Activated CD4-positive, CD25-positive, alpha-beta regulatory T cell treated with anti-CD3 and anti-CD28 coated beads, Interleukin-2, amount 50 U/mL, for 24 hours (primary cell): ENCODE results near the gene STARD9.
A peak's percentile ranks its signal among the peaks of the same experiment; 100 is the strongest.
"Not testable (repeated sequence)": the region's sequence is repeated elsewhere in the genome, so short reads cannot be mapped to it uniquely, and the experiment has no call there.

Experiments used
- ATAC-seq, 2 donors: fragments of 150-1000 bp; cut with Tn5 transposase; one replicate each; pipeline ENCODE4 v1.10.0; 2021; ENCODE audit warnings: mild to moderate bottlenecking in 1 of 2, moderate library complexity in 1 of 2

Gene STARD9

DNA sequence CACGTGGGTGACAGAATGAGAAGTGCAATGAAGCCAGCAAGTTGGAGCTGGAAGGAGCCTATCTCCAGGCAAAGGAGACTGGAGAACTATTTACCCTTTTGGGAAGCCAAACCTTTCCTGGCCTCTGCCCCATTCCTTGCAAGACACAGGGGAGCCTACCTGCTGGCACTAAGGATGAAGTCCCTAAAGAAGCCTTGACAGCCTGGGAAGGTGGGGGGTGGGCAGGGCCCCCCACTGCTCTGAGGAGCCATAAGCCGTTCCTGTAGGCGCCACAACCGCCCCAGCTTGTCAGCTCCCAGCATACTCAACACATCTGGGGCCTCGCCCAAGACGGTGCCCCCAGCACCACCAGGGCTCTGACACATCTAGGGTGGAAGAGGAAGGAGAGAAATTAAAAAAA, 156.1 kb downstream of the STARD9 start:
- no peak for ATAC-seq

DNA sequence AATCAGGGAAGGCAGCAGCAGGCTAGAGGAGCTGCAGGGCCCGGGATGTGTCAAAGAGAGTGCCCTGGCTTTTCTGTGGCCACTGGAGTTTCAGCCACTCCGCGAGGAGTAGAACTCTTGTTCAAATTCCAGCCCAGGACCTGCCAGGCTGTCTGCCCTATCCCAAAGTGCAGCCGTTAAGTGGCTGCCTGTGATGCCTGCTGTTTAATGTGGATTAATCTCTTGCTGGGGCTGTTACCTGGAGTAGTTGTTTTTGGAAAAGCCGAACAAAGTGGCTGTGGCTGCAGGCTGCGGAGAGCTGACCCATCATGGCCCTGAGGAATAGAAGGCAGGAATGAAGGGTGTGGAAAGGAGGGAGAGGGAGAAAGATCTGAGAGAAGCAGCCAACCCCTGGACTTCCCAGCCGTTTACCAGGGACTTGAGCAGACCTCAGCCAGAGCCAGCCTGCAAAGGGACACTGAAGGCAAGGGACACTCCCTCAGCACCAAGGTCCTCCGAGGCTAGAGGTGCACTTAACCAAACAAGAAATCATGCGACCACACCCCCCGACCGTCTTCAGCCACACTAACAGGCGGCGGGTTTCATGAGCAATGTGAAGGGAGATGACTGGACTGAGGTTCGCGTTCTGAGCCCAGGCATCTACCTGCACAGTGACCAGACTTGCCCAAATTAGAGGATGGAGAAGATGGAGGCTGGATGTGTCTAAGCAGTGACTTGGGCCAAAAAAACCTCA, 156.9 kb downstream of the STARD9 start:
- no peak for ATAC-seq

DNA sequence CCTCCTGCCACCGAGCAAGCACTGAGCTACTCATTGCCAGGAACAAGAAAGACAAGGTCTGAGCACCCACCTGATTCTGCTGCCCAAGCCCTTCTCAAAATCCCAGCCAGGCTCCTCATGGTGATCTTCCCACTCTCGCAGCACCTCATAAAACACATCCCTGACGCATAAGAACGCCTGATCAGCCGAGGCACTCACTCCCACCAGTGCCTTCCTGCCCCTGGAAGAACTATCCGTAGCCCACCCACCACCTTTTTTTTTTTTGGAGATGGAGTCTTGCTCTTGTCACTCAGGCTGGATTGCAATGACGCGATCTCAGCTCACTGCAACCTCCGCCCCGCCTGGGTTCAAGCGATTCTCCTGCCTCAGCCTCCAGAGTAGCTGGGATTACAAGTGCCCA, 157.6 kb downstream of the STARD9 start:
- no peak for ATAC-seq

DNA sequence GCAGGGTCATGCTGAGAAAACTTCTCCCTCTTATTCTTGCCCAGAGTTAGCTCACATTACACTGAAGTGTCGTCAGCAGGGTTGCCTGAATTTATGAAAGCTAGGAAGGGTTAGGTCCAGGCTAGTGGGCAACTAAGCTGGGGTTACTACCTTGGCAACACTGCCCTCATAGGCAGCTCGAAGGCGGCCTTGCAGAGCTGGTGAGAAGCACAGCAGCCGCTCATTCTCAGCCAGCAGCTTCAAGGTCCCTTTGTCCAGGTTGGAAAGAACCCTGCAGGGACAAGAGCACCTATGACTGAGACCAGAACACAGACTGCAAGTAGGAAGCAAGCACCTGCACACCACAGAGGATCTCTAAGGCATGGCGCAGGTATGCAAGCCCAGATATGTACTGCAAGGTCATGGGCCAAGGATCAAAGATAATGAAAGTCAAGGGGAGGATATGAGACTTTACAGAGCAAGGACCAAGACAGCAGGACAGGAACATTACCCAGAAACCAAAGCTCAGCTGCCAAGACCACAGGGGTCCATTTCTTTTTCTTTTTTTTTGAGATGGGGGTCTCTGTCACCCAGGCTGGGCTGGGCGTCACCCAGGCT, 158.8 kb downstream of the STARD9 start:
- ATAC-seq: no peak

DNA sequence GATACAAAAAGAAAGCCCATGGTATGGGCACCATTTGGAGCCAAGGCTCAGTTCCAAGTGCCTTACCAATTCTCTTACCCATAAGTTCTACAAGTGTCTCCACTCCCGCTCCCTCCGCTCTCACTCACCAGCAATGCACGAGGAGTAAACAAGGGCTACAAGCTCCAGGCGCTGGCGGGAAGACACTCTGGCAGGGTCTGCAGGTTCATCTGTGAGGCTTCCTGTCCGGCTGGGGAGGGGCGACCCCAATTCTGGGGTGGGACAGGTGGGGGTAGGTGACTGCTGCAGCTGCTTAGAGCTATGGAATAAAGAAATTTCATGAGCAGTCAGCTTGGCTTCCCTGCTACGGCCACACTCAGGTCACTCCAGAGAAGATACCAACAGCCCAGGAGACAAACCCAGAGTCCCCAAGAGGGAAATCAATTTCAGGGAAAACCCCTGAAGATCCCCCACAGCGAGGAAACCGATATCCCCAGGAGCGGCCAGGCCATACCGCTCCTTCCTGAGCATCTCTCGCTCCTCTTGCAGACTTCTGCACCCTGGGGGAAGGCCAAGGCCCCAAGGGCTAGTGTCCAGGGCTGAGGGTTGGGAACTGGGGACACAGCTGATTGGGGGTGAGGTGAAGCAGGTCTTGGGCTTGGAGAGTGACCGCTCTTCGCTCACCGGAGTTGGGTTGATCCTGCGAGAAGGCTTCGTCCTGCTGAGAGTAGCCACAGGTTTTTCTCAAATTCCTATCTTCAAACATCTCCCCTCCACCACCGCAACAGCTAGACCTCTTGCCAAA, 160.2 kb downstream of the STARD9 start:
- no peak for ATAC-seq

DNA sequence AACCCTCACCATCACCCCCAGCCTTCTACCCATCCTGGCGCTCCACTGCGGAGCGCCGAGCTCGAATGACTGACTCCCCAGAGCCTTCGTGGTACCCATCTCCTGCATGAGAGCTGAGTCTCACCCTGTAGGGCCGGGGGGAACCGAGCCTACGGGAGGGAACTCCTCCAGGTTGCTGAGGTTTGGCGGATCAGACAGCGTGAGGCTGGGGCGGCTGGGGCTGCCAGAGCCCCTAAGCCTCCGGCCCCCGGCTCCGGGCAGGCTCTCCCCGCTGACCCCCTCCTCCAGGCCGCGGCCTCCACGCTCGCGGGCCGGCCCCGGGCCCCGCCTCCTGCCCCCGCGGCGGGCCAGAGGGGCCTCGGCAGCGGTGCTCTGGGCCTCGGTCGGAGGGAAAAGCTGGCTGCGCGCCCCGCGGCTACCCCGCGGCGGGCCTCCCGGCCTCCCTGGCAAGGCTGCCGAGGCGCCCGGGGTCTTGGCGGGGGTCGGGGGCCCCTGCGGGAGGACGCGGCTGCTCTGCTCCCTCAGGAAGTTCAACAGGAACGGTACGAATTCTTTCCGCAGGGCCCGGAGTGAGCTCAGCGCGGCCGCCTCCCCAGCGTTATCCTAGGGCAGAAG, 160.9 kb downstream of the STARD9 start:
- peak; percentile 15 to 17 for ATAC-seq

DNA sequence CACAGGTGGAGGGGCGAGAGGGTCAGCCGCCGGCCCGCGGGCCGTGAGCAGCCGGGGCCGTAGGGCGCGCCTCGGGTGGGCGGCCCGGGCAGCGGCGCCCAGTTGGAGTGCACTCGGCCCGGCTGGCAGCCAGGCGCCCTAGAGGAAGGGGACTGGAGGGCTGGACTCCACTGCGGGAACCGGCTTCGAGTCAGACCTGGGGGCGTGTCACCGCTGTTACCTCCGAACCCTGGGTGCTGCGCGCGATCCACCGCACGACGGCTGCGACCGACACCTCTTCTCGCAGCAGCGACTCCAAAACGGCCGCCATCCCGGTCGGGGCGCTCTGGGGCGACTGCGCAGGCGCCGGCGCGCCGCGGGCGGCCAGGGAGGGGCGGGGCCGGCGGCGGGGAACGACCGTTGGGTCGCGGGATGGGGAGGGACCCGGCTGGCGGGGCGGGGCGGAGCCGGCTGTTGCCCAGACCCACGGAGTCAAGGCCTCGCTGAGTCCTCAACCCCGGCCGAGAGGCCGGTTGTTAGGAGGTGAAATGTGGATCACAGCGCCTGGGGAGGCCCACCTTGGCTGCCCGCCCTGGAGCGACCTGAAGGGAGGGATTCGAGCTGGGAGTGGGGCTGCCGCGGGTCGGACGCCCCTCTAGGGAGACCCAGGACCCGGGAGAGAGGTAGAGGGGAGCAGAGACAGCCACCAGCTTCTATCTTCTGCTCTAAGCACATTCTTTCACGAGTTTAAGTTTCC, 161.6 kb downstream of the STARD9 start, which contains the start of gene CDAN1:
Gene CDAN1 (minus strand): TSS at position 336 of the 736 bp plus-strand sequence. CDS start 26 bp downstream, at position 310.
- peak; percentile 95 for ATAC-seq

DNA sequence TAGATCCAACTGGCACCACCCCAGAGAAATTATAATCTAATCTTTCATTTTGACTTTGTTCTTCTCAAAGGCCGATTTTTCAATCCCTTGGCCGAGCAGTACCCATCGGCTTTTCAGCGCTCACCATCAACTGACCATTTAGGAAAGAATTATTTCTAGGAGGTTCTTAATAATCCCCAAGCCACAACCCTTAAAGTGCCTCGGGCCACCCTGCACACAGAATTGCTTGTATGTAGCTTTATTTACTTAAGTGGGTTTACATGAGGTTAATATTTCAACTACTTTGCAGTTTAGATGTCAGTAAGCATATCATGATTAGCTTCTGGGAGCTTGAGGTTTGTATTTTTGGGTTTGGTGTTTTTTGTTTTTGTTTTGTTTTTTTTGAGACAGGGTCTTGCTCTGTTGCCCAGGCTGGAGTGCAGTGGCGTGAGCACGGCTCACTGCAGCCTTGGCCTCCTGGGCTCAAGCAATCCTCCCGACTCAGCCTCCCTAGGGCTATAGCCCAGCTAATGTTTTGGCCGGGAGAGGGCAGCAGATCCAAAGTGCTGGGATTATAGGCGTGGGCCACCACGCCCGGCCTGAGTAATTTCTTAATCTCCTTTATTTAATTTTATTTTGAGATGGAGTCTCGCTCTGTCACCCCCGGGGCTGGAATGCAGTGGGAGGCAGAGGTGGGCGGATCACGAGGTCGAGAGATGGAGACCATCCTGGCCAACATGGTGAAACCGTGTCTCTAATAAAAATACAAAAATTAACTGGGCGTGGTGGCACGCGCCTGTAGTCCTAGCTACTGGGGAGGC, 162.3 kb downstream of the STARD9 start:
- no peak for ATAC-seq

DNA sequence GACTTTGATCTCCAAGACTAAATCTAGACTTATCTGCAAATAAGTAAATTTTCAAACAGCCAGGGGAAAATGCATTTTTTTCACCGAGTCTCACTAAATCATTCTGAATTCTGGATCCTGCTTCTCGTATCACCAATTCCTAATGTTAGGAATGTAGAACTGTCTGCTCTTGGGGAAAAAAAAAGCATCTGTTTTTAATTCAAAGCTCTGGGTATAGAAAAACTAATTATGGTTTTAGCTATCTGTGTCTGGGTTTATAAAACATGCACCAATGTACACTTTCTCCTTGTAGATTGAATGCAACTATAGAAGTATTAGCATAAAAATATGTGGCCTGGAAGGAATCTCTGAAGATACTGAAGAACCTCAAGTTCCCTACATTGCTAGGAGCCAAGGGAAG, 166.3 kb downstream of the STARD9 start:
- ATAC-seq: no peak

DNA sequence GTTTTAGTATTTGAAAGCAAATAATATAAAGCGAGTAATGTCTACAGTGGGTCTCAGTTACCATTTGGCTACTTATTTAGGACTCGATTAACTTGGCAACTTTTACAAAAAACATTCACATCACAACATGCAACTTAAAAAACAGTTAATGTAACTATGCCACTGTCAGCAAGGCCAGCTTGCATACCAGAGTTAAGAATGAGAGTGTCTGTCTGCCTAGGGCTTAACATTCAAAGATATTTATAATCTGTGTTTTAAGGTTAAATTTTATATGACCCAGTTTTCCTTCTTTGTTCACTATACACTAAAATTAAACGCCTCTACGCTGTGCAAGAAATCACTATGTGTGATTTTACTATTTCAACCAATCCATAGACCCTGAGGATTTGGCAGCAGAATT, 166.7 kb downstream of the STARD9 start:
- ATAC-seq: no peak

DNA sequence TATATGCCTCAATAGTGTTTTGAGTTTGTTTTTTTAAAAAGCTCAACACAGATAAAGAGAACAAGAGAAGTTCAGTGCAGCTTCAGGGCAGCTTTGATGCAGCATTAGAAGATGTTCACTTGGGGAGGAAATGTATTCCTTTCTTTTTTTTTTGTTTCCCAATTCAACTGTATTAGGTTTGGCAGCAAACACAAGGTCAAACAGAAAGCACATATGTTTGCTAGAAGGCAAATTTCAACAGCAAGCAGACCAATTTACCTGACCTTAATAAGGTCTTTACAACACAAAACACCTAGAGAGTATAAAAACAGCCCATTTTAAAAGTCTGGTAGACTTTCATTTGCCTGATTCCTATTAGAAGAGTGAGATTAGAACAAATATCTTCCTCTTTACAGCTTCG, 168.8 kb downstream of the STARD9 start:
- ATAC-seq: no peak

DNA sequence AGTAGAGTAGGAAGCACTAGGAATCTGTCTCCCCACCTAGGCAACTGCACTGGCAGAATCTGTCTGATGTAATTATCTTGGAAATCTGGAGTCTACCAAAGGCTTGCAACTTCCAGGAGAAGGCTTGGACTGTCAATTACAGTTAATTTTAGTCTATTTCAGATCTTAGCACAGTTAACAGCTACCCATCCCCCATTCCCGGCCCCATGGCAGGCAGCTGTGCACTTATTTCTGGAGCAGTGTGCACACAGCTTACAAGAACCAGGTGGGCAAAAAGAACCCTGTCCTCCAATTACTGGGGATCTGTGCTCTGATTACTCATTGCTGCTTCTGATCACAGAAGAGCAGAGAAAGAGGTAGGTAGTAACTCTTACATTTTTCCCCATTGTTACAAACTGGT, 173.9 kb downstream of the STARD9 start:
- no peak for ATAC-seq

DNA sequence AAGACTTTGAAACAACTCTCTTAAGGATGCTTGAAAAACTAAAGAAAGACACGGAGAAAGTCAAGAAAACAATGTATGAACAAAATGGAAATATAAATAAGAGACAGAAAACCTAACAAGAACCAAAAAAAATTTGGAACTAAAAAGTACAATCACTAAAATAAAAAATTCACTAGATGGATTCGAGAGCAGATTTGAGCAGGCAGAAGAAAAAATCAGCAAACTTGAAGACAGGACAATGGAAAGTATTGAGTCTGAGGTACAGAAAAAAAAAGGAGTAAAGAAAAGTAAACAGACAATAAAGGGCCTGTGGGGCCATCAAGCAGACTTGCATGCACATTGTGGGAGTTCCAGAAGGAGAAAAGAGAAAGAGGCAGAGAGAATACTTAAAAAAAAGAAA, 174.9 kb downstream of the STARD9 start:
- no peak for ATAC-seq

DNA sequence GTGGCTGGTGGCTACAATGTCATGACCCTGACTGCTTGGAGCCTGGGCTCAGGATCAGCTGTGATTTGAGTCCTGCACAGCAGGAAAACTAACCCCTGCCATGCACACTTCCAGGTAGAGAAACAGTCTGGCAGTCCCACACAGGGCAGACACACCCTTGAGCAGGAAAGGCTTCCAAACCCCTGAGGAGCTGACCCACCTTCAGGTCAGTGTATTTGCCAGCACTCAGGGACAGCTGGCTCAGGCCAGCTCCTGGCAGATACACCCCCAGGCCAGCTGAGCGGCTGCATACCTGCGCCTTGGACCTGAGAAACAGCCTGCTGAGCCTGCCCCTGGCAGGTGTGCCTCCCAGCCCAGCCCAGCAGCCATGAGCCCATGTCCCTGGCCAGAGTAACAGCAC, 183.7 kb downstream of the STARD9 start:
- ATAC-seq: no peak

DNA sequence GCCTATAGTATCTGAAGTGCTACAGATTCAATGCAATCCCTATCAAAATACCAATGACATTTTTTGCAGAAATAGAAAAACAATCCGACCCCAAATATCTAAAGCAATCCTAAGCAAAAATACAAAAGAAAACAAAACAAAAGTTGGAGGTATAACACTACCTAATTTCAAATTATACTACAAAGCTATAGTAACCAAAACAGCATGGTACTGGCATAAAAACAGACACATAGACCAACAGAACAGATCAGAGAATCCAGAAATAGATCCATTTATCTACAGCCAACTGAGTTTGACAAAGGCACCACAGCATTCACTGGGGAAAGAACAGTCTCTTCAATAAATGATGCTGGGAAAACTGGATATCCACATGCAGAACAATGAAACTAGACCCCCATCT, 185.4 kb downstream of the STARD9 start:
- ATAC-seq: no peak

DNA sequence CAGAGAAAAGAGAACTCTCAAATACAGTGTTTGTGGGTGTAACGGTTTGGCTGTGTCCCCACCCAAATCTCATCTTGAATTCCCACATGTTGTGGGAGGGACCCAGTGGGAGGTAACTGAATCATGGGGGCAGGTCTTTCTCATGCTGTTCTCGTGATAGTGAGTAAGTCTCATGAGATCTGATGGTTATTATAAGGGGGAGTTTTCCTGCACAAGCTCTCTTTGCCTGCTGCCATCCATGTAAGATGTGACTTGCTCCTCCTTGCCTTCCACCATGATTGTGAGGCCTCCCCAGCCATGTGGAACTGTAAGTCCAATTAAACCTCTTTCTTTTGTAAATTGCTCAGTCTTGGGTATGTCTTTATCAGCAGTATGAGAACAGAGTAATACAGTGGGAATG, 186.4 kb downstream of the STARD9 start:
- not testable (repeated sequence) for ATAC-seq

DNA sequence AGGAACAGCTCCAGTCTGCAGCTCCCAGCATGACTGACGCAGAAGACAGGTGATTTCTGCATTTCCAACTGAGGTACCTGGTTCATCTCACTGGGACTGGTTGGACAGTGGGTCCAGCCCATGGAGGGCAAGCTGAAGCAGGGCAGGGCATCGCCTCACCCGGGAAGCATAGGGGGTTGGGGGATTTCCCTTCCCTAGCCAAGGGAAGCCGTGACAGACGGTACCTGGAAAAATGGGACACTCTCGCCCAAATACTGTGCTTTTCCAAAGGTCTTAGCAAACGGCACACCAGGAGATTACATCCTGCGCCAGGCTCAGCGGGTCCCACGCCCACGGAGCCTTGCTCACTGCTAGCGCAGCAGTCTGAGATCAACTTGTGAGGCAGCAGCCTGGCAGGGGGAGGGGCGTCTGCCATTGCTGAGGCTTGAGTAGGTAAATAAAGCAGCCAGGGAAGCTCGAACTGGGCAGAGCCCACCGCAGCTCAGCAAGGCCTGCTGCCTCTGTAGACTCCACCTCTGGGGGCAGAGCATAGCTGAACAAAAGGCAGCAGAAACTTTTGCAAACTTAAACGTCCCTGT, 188.8 kb downstream of the STARD9 start:
- ATAC-seq: not testable (repeated sequence)

DNA sequence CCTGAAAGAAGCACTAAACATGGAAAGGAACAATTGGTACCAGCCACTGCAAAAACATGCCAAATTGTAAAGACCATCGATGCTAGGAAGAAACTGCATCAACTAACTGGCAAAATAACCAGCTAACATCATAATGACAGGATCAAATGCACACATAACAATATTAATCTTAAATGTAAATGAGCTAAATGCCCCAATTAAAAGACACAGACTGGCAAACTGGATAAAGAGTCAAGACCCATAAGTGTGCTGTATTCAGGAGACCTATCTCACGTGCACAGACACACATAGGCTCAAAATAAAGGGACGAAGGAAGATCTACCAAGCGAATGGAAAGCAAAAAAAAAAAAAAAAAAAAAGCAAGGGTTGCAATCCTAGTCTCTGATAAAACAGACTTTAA, 190.7 kb downstream of the STARD9 start:
- ATAC-seq: not testable (repeated sequence)
